Effector memory CD4-positive, alpha-beta T cell (primary cell): Measurements from ENCODE around the gene GTF3C2.

Experiments
- DNase-seq, 3 donors: peaks; one replicate each; pipeline ENCODE4 v3.0.0-alpha.2; 2020
- H3K27ac ChIP-seq: 2 replicates; pipeline ENCODE4 v1.7.0; 2013; ENCODE audit warnings: mild to moderate bottlenecking, low read length, moderate library complexity; ENCODE audit not compliant: insufficient read depth, poor library complexity, severe bottlenecking
- H3K27me3 ChIP-seq: replicated peaks from 2 replicates; pipeline ENCODE4 v1.7.0; 2013; ENCODE audit warnings: mild to moderate bottlenecking, low read length; ENCODE audit not compliant: insufficient read depth, control insufficient read depth, poor library complexity, severe bottlenecking
- H3K36me3 ChIP-seq: 2 replicates; pipeline ENCODE4 v1.7.0; 2013; ENCODE audit warnings: mild to moderate bottlenecking, low read length, moderate library complexity; ENCODE audit not compliant: control insufficient read depth, insufficient read depth
- H3K4me1 ChIP-seq: 2 replicates; pipeline ENCODE4 v1.7.0; 2013; ENCODE audit warnings: low read length, mild to moderate bottlenecking; ENCODE audit not compliant: control insufficient read depth, insufficient read depth, poor library complexity, severe bottlenecking
- H3K4me3 ChIP-seq: 2 replicates; pipeline ENCODE4 v1.7.0; 2013; ENCODE audit warnings: low read length, low read depth, mild to moderate bottlenecking; ENCODE audit not compliant: insufficient read depth, poor library complexity, severe bottlenecking
- H3K9me3 ChIP-seq: 2 replicates; pipeline ENCODE4 v1.7.0; 2013; ENCODE audit warnings: mild to moderate bottlenecking, low read length, moderate library complexity; ENCODE audit not compliant: control insufficient read depth
- total RNA-seq, 3 donors: gene quantifications; one replicate each; lab custom pipeline; 2026; lab: John Stamatoyannopoulos, UW

GTF3C2 gene, protein sequence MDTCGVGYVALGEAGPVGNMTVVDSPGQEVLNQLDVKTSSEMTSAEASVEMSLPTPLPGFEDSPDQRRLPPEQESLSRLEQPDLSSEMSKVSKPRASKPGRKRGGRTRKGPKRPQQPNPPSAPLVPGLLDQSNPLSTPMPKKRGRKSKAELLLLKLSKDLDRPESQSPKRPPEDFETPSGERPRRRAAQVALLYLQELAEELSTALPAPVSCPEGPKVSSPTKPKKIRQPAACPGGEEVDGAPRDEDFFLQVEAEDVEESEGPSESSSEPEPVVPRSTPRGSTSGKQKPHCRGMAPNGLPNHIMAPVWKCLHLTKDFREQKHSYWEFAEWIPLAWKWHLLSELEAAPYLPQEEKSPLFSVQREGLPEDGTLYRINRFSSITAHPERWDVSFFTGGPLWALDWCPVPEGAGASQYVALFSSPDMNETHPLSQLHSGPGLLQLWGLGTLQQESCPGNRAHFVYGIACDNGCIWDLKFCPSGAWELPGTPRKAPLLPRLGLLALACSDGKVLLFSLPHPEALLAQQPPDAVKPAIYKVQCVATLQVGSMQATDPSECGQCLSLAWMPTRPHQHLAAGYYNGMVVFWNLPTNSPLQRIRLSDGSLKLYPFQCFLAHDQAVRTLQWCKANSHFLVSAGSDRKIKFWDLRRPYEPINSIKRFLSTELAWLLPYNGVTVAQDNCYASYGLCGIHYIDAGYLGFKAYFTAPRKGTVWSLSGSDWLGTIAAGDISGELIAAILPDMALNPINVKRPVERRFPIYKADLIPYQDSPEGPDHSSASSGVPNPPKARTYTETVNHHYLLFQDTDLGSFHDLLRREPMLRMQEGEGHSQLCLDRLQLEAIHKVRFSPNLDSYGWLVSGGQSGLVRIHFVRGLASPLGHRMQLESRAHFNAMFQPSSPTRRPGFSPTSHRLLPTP
- 43.4 to 60.0 (median 49.0) reads per million in 3 donors for total RNA-seq

DNA sequence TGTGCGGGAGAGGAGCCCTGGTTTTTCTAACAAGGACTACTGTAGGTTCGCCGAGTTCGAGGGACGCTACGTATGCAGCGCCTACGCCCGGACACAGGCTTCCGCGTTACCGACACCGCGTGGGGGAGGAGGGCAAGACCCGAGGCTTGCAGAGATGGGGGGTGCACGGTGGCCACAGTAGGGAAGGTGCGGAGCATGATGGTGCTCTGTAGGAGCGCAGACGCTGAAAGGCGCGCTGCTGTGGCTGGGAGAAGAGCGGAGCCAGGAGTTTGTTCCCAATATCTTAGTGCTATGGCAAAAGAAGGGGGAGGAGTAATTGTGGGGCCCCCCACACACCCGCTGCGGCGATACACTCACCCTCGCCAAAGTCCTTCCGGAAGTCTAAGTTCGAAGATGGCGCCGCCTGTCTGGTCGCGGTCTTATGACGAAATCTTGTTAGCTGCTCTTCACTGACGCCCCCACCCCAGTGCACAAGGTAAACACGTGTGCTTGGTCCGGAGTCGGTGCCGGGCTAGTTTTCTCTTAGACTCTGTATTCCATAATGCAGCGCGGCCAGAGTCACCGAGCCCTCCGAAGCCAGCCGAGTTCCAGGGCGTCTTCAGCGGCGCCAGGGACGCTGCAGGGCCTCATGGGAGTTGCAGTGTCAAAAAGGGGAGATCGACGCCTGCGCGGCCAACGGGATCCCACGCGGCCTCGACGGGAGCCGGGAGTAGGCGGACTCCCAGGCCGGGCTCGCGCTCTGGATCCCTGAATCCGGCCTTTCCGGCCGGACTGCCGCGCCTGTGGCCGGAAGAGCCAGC lies at the start of gene GTF3C2:
Gene GTF3C2 (minus strand): TSS at position 383 of the 800 bp plus-strand sequence. CDS start 13,210 bp downstream, outside the sequence.
- Histone ChIP-seq H3K4me3 (peak within 1 kb of the TSS; percentile 87), H3K27ac (peak within 1 kb of the TSS; percentile 92), H3K27me3 (no peaks in the 10 kb centered on the region), H3K36me3 (no peaks in the 10 kb centered on the region), H3K4me1 (peaks cover 24% of the 10 kb centered on the region), H3K9me3 (no peaks in the 10 kb centered on the region)
- DNase-seq, result peak; percentile 85 to 90 (median 89)

DNA sequence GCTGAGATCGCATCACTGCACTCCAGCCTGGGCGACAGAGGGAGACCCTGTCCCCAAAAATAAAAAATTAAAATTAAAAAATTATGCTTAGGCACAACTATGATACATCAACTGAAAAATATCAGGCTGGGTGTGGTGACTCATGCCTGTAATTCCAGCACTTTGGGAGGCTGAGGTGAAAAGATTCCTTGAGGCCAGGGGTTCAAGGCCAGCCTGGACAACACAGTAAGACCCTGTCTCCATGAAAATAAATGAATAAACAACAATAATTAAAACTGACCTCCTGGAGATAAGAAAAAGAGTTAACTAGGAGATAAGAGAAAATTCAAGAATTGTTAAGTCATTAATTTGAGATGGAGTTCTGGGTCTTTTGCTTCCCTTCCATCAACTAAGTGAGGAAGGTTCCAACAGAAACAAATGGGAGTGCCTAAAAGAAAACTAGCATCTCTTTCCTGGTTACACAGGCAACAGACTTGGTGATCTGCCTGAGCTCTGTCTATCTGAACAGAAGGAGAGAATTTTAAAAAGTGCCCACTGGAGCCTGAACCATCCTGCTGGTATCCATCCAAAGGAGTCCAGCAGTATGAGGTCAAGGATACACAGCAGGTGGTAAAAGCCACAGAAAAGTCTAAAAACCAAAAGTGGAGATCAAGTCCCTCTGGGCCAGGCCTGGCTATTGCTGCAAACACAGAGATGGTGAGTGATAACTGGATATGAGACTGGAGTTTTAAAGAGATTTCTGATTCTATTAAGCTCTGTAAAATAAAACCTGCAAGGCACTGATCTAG lies 44.0 kb upstream of the GTF3C2 start:
- Histone ChIP-seq H3K27me3 (no peaks in the 10 kb centered on the region), H3K4me3 (no peak overlapping the region), H3K4me1 (no peaks in the 10 kb centered on the region), H3K27ac (no peak overlapping the region), H3K36me3 (no peaks in the 10 kb centered on the region), H3K9me3 (no peaks in the 10 kb centered on the region)
- DNase-seq, result no peak

DNA sequence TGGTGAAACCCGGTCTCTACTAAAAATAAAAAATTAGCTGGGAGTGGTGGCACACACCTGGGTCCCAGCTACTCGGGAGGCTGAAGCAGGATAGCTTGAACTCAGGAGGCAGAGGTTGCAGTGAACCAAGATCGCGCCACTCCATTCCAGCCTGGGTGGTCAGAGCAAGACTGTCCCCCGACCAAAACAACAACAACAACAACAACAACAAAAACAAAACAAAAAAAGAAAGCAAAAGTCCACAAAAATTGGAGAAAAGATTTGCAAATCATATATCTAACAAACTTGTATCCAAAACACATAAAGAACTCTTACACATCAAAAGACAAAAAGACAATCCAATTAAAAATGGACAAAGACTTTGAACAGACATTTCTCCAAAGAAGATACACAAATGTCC lies 42.4 kb upstream of the GTF3C2 start:
- H3K27me3 ChIP-seq, result no peaks in the 10 kb centered on the region
- H3K9me3 ChIP-seq, result no peaks in the 10 kb centered on the region
- H3K36me3 ChIP-seq, result no peaks in the 10 kb centered on the region
- H3K27ac ChIP-seq, result no peak overlapping the region
- H3K4me1 ChIP-seq, result no peaks in the 10 kb centered on the region
- DNase-seq, result no peak
- no peak overlapping the region for H3K4me3 ChIP-seq

DNA sequence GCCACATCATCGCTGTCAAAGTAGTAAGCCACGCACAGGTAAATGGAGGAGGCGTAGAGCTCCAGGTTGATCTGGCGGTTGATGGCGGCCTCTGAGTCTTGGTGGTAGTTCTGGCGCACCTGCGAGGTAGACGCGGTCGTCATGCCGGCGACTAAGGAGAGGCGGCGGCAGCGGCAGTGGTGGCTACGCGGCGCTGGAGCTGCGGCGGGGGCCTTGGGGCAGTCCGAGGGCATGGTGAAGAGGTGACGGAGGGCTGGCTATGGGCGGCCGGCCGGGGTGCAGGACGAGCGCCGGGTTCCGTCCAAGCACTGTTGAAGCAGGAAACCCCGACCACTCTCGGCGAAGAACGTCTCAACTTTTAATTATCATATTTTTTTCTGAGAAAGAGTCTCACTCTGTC lies 36.7 kb upstream of the GTF3C2 start:
- Histone ChIP-seq H3K27ac (no peak overlapping the region), H3K4me3 (no peak overlapping the region), H3K27me3 (no peaks in the 10 kb centered on the region), H3K4me1 (peaks cover 11% of the 10 kb centered on the region), H3K36me3 (no peaks in the 10 kb centered on the region), H3K9me3 (no peaks in the 10 kb centered on the region)
- DNase-seq, result no peak

DNA sequence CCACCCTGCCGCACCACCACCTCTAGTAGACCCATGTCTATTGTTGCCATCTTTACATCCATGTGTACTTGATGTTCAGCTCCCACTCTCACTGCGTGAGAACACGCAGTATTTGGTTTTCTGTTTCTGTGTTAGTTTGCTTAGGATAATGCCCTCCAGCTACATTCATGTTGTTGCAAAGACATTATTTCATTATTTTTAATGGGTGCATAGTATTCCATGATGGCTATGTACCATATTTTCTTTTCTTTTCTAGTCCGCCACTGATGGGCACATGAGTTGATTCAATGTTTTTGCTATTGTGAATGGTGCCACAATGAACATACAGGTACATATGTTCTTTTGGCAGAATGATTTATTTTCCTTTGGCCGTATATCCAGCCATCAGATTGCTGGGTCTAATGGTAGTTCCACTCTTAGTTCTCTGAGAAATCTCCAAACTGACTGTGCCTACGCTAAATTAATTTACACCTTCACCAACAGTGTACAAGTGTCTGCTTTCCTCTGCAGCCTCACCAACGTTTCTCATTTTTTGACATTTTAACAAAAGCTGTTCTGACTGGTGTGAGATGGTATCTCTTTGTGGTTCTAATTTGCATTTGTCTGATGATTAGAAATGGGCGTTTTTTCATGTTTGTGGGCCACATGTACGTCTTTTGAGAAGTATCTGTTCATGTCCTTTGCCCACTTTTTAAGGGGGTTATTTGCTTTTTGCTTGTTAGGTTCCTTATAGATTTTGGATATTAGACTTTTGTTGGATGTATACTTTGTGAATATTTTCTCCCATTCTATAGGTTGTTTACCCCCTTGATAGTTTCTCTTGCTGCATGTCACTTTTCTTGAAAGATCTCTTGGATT lies 34.5 kb upstream of the GTF3C2 start:
- Histone ChIP-seq H3K36me3 (peaks cover 1% of the 10 kb centered on the region), H3K9me3 (no peaks in the 10 kb centered on the region), H3K27me3 (no peaks in the 10 kb centered on the region), H3K27ac (peak overlapping the region; percentile 58), H3K4me3 (no peak overlapping the region), H3K4me1 (peaks cover 11% of the 10 kb centered on the region)
- DNase-seq, result no peak

DNA sequence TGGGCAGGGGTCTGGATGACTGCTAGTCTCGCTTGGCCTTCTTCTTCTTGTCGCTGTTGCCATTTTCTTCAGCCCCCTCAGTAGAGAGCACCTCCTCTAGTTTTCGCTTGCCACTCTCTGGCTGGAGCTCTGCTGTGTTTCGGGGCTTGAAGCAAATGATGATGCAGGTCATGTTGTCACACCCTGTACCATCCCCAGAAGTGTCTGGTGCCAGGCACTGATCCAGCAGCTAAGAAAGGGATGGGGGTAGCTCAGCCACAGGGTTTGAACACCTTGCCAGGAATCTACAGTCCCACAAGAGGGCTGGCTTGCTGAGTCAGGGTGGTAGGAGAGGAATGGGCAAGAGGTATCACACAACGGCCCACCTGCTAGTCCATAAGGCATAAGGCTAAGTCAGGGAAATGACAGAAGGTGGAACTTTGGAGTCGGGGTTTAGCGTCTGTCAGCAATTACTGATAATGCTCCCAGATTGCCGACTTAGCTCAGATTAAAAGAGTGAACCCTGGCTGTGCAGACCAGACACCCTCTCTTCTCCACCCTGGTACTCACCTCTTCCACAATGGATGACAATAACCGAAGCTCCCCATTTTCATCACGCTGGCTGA lies 25.1 kb upstream of the GTF3C2 start:
- DNase-seq, result no peak
- Histone ChIP-seq H3K4me3 (no peak overlapping the region), H3K36me3 (peaks cover 48% of the 10 kb centered on the region), H3K27me3 (no peaks in the 10 kb centered on the region), H3K9me3 (no peaks in the 10 kb centered on the region), H3K27ac (peak overlapping the region; percentile 69), H3K4me1 (peaks cover 14% of the 10 kb centered on the region)

DNA sequence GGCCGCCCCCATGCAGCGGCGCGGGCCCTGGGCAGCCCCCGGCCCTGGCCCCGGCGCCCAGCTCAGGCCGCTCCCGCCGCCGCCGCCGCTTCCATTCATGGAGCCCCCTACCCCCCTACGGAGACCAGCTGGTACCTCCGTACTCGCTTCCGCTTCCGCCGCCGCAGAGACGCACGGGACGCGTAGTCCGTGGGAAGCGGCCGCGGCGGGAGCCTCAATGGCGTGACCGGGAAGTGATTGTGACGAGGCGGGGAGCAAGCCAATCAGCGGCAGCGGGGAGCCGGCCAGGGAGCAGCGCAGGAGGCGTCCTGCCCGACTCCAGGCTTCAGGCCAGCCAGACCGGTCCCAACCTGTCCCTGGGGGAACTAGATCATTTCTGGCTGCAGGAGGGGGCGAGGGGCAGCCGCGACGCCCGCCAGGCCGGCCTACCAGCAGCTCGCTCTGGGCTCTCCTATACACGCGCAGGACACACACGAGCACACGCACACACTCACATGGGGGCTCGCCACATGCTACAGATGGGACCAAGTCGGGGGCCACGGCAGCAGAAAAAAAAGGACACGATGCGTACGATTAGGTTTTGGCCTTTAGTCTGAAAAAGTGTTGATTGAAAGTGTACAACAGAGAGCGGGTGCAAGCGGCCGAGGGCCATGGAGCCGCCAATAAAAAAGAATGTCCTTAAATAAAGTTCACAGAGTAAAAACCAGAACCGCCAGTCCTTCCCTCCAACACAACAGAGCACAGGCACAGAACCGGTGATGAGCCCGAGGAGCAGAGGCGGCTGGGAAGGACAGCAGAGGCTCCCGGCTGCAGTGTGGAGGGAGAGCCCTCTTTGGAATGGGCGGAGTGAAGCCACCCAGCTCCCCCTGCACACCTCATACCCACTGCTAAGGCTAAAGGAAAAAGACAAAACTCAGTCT lies 24.3 kb upstream of the GTF3C2 start, which contains the start of gene ZNF513:
Gene ZNF513 (minus strand): TSS at position 109 of the 920 bp plus-strand sequence. CDS start 208 bp downstream, outside the sequence.
- Histone ChIP-seq H3K36me3 (peaks cover 53% of the 10 kb centered on the region), H3K9me3 (no peaks in the 10 kb centered on the region)

More for the DNA sequence above, 24.3 kb upstream of the GTF3C2 start, which contains the start of gene ZNF513:
- DNase-seq, result peak; percentile 78 to 86 (median 80)
- Histone ChIP-seq H3K27ac (peak within 1 kb of the TSS; percentile 69), H3K27me3 (no peaks in the 10 kb centered on the region), H3K4me3 (peak within 1 kb of the TSS; percentile 68), H3K4me1 (peaks cover 14% of the 10 kb centered on the region)
